CD4-positive, alpha-beta T cell (primary cell): ENCODE measurements around the gene IFNGR1. TPM values are rescaled to one million over a fixed set of nuclear protein-coding genes. Genes with fewer than 3 reads are reported as not detected.
"Not testable (repeated sequence)": the region's sequence is repeated elsewhere in the genome, so short reads cannot be mapped to it uniquely, and the experiment has no call there.

ENCODE experiments used
- ATAC-seq: fragments of 200-7000 bp; cut with Tn5 transposase; one replicate; pipeline ENCODE4 v1.10.0; 2022; ENCODE audit warnings: mild to moderate bottlenecking; ENCODE audit not compliant: poor library complexity
- CTCF ChIA-PET: fragments of 350-600 bp; sonication (Branson Sonifier 250); formaldehyde crosslinking; loops from one replicate; lab custom pipeline; 2021; ENCODE audit warnings: antibody characterized with exemption, inconsistent platforms; lab: Charles Lee
- POLR2A ChIA-PET: fragments of 350-600 bp; sonication (Branson Sonifier 250); formaldehyde crosslinking; loops from one replicate; lab custom pipeline; 2021; ENCODE audit warnings: antibody characterized with exemption, inconsistent platforms; lab: Charles Lee
- DNase-seq, 14 experiments: peaks; one replicate each; pipeline ENCODE4 v3.0.0-alpha.2; 2013 to 2020; ENCODE audit warnings: mixed read lengths in 2 of 14
- H3K27ac ChIP-seq, 2 donors: one replicate each; pipeline versions ENCODE4 v1.5.1 to v1.7.0; 2013; ENCODE audit warnings: low read length in 2 of 2, low read depth in 1 of 2, mild to moderate bottlenecking in 1 of 2
- H3K27me3 ChIP-seq, 2 experiments: 1 replicate in 1 of 2; 2 replicates in 1 of 2; pipeline versions ENCODE4 v1.6.1 to v1.7.0; 2013; ENCODE audit warnings: low read length in 2 of 2, control low read depth in 1 of 2, mild to moderate bottlenecking in 1 of 2, moderate library complexity in 1 of 2; ENCODE audit not compliant: insufficient read depth in 2 of 2, control insufficient read depth in 1 of 2
- H3K36me3 ChIP-seq: one replicate; pipeline ENCODE4 v1.6.1; 2013; ENCODE audit warnings: low read length, control low read depth; ENCODE audit not compliant: insufficient read depth
- H3K4me1 ChIP-seq: one replicate; pipeline ENCODE4 v1.6.1; 2013; ENCODE audit warnings: low read length, control low read depth; ENCODE audit not compliant: insufficient read depth
- H3K4me3 ChIP-seq: one replicate; pipeline ENCODE4 v1.5.1; 2013; ENCODE audit warnings: mild to moderate bottlenecking, low read length, moderate library complexity
- H3K9me3 ChIP-seq, 2 experiments: 1 replicate in 1 of 2; 2 replicates in 1 of 2; pipeline versions ENCODE4 v1.6.1 to v1.7.0; 2013; ENCODE audit warnings: low read length in 2 of 2, mild to moderate bottlenecking in 2 of 2, control low read depth in 1 of 2, moderate library complexity in 1 of 2; ENCODE audit not compliant: control insufficient read depth in 1 of 2, insufficient read depth in 1 of 2
- H3K27ac Mint-ChIP-seq: one replicate; pipeline ENCODE4 v1.8.0; 2020; ENCODE audit warnings: mixed read lengths
- H3K27me3 Mint-ChIP-seq: one replicate; pipeline ENCODE4 v1.8.0; 2021; ENCODE audit warnings: mixed read lengths
- H3K36me3 Mint-ChIP-seq: one replicate; pipeline ENCODE4 v1.8.0; 2021; ENCODE audit warnings: low read depth, mixed read lengths
- H3K4me1 Mint-ChIP-seq: one replicate; pipeline ENCODE4 v1.8.0; 2021; ENCODE audit warnings: low read depth, mixed read lengths
- H3K4me3 Mint-ChIP-seq: one replicate; pipeline ENCODE4 v1.8.0; 2020; ENCODE audit warnings: mild to moderate bottlenecking, mixed read lengths
- H3K9me3 Mint-ChIP-seq: one replicate; pipeline ENCODE4 v1.8.0; 2020; ENCODE audit warnings: mixed read lengths
- intact Hi-C, 2 experiments: fragments of 100-400 bp; cut with DNase I in 1 of 2; cut with micrococcal nuclease in 1 of 2; formaldehyde crosslinking; loops; one replicate each; pipeline versions ENCODE4 v1.15.1 to v1.9.0; 2023 to 2025; cut with DNase I, micrococcal nuclease
- total RNA-seq, 174 experiments: library from RNA in 2 of 174; stranded (reverse) in 2 of 174; gene quantifications; one replicate each; pipeline ENCODE4 v1.2.3 and lab custom pipeline; 2021 to 2026
- TF ChIP-seq, protein P1 (sequence below): fragments of 200-600 bp; IDR thresholded peaks from one replicate; pipeline ENCODE4 v1.8.0; 2022; ENCODE audit warnings: antibody characterized with exemption, mild to moderate bottlenecking

The IFNGR1 gene
- total RNA-seq, 2 experiments from 2014 or later = 81.7 to 84.3 TPM

DNA sequence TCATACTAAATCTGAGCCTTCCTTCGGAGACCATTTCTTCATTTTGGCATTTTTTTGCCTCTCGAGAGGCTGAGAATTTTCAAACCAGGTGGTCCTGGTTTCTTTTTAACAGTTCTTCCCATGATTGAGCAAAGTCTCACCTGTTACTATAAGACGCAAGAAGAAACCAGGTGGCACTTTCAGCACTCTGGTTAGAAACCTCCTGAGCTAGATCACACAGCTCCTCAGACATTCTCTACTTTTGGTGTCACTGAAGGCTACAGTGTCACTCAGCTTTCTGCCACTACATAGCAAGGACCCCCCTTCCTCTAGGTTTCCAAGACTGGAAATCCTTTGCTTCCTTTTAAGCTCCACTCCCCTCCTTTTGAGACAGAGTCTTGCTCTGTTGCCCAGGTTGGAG lies 7.3 kb downstream of the IFNGR1 start:
- H3K4me3 Mint-ChIP-seq = no peak overlapping the region
- H3K27me3 Mint-ChIP-seq = no peaks in the 10 kb centered on the region
- H3K36me3 ChIP-seq = no peaks in the 10 kb centered on the region
- H3K27me3 ChIP-seq = no peaks in the 10 kb centered on the region
- H3K4me1 ChIP-seq = peaks cover 16% of the 10 kb centered on the region
- H3K4me3 ChIP-seq = no peak overlapping the region
- no peak overlapping the region for H3K27ac Mint-ChIP-seq
- peaks cover 0 to 4% of the 10 kb centered on the region in 2 experiments for H3K9me3 ChIP-seq
- TF ChIP-seq, protein P1, sequence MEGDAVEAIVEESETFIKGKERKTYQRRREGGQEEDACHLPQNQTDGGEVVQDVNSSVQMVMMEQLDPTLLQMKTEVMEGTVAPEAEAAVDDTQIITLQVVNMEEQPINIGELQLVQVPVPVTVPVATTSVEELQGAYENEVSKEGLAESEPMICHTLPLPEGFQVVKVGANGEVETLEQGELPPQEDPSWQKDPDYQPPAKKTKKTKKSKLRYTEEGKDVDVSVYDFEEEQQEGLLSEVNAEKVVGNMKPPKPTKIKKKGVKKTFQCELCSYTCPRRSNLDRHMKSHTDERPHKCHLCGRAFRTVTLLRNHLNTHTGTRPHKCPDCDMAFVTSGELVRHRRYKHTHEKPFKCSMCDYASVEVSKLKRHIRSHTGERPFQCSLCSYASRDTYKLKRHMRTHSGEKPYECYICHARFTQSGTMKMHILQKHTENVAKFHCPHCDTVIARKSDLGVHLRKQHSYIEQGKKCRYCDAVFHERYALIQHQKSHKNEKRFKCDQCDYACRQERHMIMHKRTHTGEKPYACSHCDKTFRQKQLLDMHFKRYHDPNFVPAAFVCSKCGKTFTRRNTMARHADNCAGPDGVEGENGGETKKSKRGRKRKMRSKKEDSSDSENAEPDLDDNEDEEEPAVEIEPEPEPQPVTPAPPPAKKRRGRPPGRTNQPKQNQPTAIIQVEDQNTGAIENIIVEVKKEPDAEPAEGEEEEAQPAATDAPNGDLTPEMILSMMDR = no peak
- ATAC-seq (no peak), DNase-seq (no peak)
- H3K27ac ChIP-seq = no peak overlapping the region
- peaks cover 51% of the 10 kb centered on the region for H3K4me1 Mint-ChIP-seq
- H3K9me3 Mint-ChIP-seq = peaks cover 6% of the 10 kb centered on the region
- intact Hi-C loops = loop anchor here in 1 of 2 experiments (10.0 kb wide), 1 partner anchor 1563 kb away; the partner anchor contains the start of gene CCDC28A
- H3K36me3 Mint-ChIP-seq = peaks cover 30% of the 10 kb centered on the region
- CTCF ChIA-PET = no interaction called here
- POLR2A ChIA-PET = interaction anchor here (0.8 kb wide), 1 partner anchor 10 kb away, joined by 4 read pairs; no protein-coding TSS in a partner anchor

- no peak overlapping the region for H3K27ac ChIP-seq
- POLR2A ChIA-PET = no interaction called here
- DNase-seq = no peak
- H3K27me3 Mint-ChIP-seq = no peaks in the 10 kb centered on the region
- no peak overlapping the region for H3K4me3 ChIP-seq
- peaks cover 42% of the 10 kb centered on the region for H3K4me1 Mint-ChIP-seq
- peaks cover 11% of the 10 kb centered on the region for H3K4me1 ChIP-seq
- no peaks in the 10 kb centered on the region for H3K27me3 ChIP-seq
- peaks cover 6% of the 10 kb centered on the region for H3K9me3 Mint-ChIP-seq
- H3K36me3 Mint-ChIP-seq = peaks cover 39% of the 10 kb centered on the region
- no peak for ATAC-seq
- H3K36me3 ChIP-seq = peaks cover 4% of the 10 kb centered on the region
- intact Hi-C loops = loop anchor here in 1 of 2 experiments (10.0 kb wide), 1 partner anchor 1564 kb away; the partner anchor contains the start of gene CCDC28A
- H3K4me3 Mint-ChIP-seq = no peak overlapping the region
- no peak overlapping the region for H3K27ac Mint-ChIP-seq
- TF ChIP-seq, protein P1 = no peak
- peaks cover 0 to 4% of the 10 kb centered on the region in 2 experiments for H3K9me3 ChIP-seq
- CTCF ChIA-PET = no interaction called here
Measured at GRCh38 chr6:137210903-137211302, 8.3 kb downstream of the IFNGR1 start.

- H3K36me3 ChIP-seq = peaks cover 30% of the 10 kb centered on the region
- Mint-ChIP-seq H3K27ac (no peak overlapping the region), H3K9me3 (peaks cover 6% of the 10 kb centered on the region), H3K4me1 (peaks cover 34% of the 10 kb centered on the region), H3K4me3 (no peak overlapping the region), H3K36me3 (peaks cover 65% of the 10 kb centered on the region), H3K27me3 (no peaks in the 10 kb centered on the region)
- no peak for ATAC-seq
- H3K27me3 ChIP-seq = no peaks in the 10 kb centered on the region
- peaks cover 3% of the 10 kb centered on the region for H3K4me1 ChIP-seq
- intact Hi-C loops = loop anchor here in 1 of 2 experiments (5.0 kb wide), 1 partner anchor 34 kb away; no protein-coding TSS in a partner anchor
- POLR2A ChIA-PET = no interaction called here
- no peak overlapping the region for H3K27ac ChIP-seq
- no peak overlapping the region for H3K4me3 ChIP-seq
- H3K9me3 ChIP-seq = peaks cover 0 to 4% of the 10 kb centered on the region in 2 experiments
- CTCF ChIA-PET = no interaction called here
- TF ChIP-seq, protein P1 = no peak
- DNase-seq = no peak
Measured at GRCh38 chr6:137208279-137208678, 10.9 kb downstream of the IFNGR1 start.

GRCh38 chr6:137207457-137207856 lies 11.7 kb downstream of the IFNGR1 start:
- H3K9me3 Mint-ChIP-seq, H3K27ac Mint-ChIP-seq, H3K27ac ChIP-seq, POLR2A ChIA-PET, DNase-seq, H3K9me3 ChIP-seq, CTCF ChIA-PET, H3K4me3 Mint-ChIP-seq, H3K27me3 ChIP-seq, H3K4me3 ChIP-seq, ATAC-seq, H3K27me3 Mint-ChIP-seq, H3K4me1 ChIP-seq: not testable (repeated sequence)
- H3K36me3 ChIP-seq = peaks cover 38% of the 10 kb centered on the region
- intact Hi-C loops = loop anchor here in 1 of 2 experiments (5.0 kb wide), 1 partner anchor 35 kb away; no protein-coding TSS in a partner anchor
- peaks cover 28% of the 10 kb centered on the region for H3K4me1 Mint-ChIP-seq
- H3K36me3 Mint-ChIP-seq = peaks cover 74% of the 10 kb centered on the region
